ENCODE results near the gene GTF2A1.

GTF2A1 gene

GRCh38 chr14:81220830-81221578 is at the start of gene GTF2A1:
Gene GTF2A1 (minus strand): TSS chr14:81220959. CDS start chr14:81220518, 441 bp downstream.
- peak within 1 kb of the TSS; percentile 85 for H3K4me3 ChIP-seq (ENCODE audit: low read depth, low read length)
- peak; percentile 94 for TF ChIP-seq MAX (IDR thresholded peaks at IDR 0.05; ENCODE audit: low read depth, low read length)
- TF ChIP-seq POLR2A (IDR thresholded peaks at IDR 0.05; ENCODE audit: extremely low read depth, insufficient read length): peak; percentile 96
- TF ChIP-seq MYC (IDR thresholded peaks at IDR 0.05; ENCODE audit: low read depth, low read length): peak; percentile 77
- TF ChIP-seq CTCF (IDR thresholded peaks at IDR 0.05; ENCODE audit: low read depth, low read length): no peak
- DNase-seq (ENCODE audit: low read depth): peak; percentile 95

GRCh38 chr14:81269979-81270375 is 49.2 kb upstream of the GTF2A1 start:
- no peak for DNase-seq (ENCODE audit: low read depth)
- H3K4me3 ChIP-seq (ENCODE audit: low read depth, low read length): no peak overlapping the region
- no peak for TF ChIP-seq MYC (IDR thresholded peaks at IDR 0.05; ENCODE audit: low read depth, low read length)
- no peak for TF ChIP-seq POLR2A (IDR thresholded peaks at IDR 0.05; ENCODE audit: extremely low read depth, insufficient read length)
- no peak for TF ChIP-seq CTCF (IDR thresholded peaks at IDR 0.05; ENCODE audit: low read depth, low read length)
- no peak for TF ChIP-seq MAX (IDR thresholded peaks at IDR 0.05; ENCODE audit: low read depth, low read length)

GRCh38 chr14:81269100-81269978 is 48.6 kb upstream of the GTF2A1 start:
- peak; percentile 63 for DNase-seq (ENCODE audit: low read depth)
- TF ChIP-seq CTCF (IDR thresholded peaks at IDR 0.05; ENCODE audit: low read depth, low read length): peak; percentile 59
- TF ChIP-seq MAX (IDR thresholded peaks at IDR 0.05; ENCODE audit: low read depth, low read length): no peak
- no peak overlapping the region for H3K4me3 ChIP-seq (ENCODE audit: low read depth, low read length)

- TF ChIP-seq CTCF (IDR thresholded peaks at IDR 0.05; ENCODE audit: low read depth, low read length): no peak
- no peak for TF ChIP-seq MAX (IDR thresholded peaks at IDR 0.05; ENCODE audit: low read depth, low read length)
- no peak for TF ChIP-seq MYC (IDR thresholded peaks at IDR 0.05; ENCODE audit: low read depth, low read length)
- TF ChIP-seq POLR2A (IDR thresholded peaks at IDR 0.05; ENCODE audit: extremely low read depth, insufficient read length): no peak
- no peak overlapping the region for H3K4me3 ChIP-seq (ENCODE audit: low read depth, low read length)
- peak; percentile 6 for DNase-seq (ENCODE audit: low read depth)
Measured at GRCh38 chr14:81268016-81268416, 47.3 kb upstream of the GTF2A1 start.

GRCh38 chr14:81265636-81266169 is 44.9 kb upstream of the GTF2A1 start:
- TF ChIP-seq POLR2A (IDR thresholded peaks at IDR 0.05; ENCODE audit: extremely low read depth, insufficient read length) (no peak), MAX (IDR thresholded peaks at IDR 0.05; ENCODE audit: low read depth, low read length) (no peak), MYC (IDR thresholded peaks at IDR 0.05; ENCODE audit: low read depth, low read length) (no peak), CTCF (IDR thresholded peaks at IDR 0.05; ENCODE audit: low read depth, low read length) (no peak)
- no peak for DNase-seq (ENCODE audit: low read depth)
- no peak overlapping the region for H3K4me3 ChIP-seq (ENCODE audit: low read depth, low read length)

All from NB4 (cell line).